ENCODE measurements around the gene MAGEB16.

DNA sequence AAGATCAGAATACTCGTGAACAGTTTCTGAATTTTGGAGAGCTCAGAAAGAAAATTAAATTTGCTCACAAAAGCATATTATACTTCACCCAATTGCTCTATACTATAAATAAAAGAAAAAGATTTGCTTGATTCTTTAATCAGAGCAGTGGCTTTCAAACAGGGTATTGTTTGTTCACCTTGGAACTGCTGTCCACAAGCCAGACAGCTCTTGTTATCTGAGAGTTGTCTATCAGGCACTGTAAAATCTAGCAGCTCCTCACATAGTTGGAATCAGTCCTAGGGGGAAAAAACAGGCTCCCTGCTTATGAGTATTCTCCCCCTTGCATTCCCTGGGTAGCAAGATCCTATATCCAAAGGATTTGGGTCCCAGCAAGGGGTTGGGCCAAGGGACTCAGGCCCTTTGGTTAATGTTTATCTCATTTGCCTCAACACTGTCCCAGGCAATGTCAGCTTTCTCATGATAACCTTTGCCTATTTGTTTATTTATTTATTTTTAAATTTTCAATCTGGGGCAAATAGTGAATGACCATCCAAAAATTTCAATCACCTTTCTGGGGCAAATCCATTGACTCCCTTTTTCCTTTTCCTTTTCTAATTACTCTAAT is 24.1 kb upstream of the MAGEB16 start:
- no peak for TF ChIP-seq POLR2A (IDR thresholded peaks at IDR 0.05; ENCODE audit: borderline replicate concordance, extremely low read depth, insufficient read depth, insufficient read length)
- TF ChIP-seq, protein P1, sequence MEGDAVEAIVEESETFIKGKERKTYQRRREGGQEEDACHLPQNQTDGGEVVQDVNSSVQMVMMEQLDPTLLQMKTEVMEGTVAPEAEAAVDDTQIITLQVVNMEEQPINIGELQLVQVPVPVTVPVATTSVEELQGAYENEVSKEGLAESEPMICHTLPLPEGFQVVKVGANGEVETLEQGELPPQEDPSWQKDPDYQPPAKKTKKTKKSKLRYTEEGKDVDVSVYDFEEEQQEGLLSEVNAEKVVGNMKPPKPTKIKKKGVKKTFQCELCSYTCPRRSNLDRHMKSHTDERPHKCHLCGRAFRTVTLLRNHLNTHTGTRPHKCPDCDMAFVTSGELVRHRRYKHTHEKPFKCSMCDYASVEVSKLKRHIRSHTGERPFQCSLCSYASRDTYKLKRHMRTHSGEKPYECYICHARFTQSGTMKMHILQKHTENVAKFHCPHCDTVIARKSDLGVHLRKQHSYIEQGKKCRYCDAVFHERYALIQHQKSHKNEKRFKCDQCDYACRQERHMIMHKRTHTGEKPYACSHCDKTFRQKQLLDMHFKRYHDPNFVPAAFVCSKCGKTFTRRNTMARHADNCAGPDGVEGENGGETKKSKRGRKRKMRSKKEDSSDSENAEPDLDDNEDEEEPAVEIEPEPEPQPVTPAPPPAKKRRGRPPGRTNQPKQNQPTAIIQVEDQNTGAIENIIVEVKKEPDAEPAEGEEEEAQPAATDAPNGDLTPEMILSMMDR (IDR thresholded peaks at IDR 0.05 in 2 of 3, conservative IDR thresholded peaks at IDR 0.05 in 1 of 3; ENCODE audit: borderline replicate concordance in 1 of 3, insufficient read depth in 1 of 3, low read depth in 2 of 3, low read length in 2 of 3): no peak
- no peak for TF ChIP-seq POLR2AphosphoS5 (IDR thresholded peaks at IDR 0.05; ENCODE audit: low read depth, low read length)
- no peak for TF ChIP-seq EZH2 (IDR thresholded peaks at IDR 0.05)
- TF ChIP-seq TCF7L2 (IDR thresholded peaks at IDR 0.05; ENCODE audit: borderline replicate concordance, extremely low read depth, insufficient read depth, insufficient read length): no peak
- no peak for TF ChIP-seq RAD21 (IDR thresholded peaks at IDR 0.05; ENCODE audit: low read depth)
- no peak for TF ChIP-seq CEBPB (IDR thresholded peaks at IDR 0.05; ENCODE audit: low read depth)
- TF ChIP-seq, protein P2, sequence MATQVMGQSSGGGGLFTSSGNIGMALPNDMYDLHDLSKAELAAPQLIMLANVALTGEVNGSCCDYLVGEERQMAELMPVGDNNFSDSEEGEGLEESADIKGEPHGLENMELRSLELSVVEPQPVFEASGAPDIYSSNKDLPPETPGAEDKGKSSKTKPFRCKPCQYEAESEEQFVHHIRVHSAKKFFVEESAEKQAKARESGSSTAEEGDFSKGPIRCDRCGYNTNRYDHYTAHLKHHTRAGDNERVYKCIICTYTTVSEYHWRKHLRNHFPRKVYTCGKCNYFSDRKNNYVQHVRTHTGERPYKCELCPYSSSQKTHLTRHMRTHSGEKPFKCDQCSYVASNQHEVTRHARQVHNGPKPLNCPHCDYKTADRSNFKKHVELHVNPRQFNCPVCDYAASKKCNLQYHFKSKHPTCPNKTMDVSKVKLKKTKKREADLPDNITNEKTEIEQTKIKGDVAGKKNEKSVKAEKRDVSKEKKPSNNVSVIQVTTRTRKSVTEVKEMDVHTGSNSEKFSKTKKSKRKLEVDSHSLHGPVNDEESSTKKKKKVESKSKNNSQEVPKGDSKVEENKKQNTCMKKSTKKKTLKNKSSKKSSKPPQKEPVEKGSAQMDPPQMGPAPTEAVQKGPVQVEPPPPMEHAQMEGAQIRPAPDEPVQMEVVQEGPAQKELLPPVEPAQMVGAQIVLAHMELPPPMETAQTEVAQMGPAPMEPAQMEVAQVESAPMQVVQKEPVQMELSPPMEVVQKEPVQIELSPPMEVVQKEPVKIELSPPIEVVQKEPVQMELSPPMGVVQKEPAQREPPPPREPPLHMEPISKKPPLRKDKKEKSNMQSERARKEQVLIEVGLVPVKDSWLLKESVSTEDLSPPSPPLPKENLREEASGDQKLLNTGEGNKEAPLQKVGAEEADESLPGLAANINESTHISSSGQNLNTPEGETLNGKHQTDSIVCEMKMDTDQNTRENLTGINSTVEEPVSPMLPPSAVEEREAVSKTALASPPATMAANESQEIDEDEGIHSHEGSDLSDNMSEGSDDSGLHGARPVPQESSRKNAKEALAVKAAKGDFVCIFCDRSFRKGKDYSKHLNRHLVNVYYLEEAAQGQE (IDR thresholded peaks at IDR 0.05; ENCODE audit: low read depth): no peak
- TF ChIP-seq, protein P3, sequence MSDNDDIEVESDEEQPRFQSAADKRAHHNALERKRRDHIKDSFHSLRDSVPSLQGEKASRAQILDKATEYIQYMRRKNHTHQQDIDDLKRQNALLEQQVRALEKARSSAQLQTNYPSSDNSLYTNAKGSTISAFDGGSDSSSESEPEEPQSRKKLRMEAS (IDR thresholded peaks at IDR 0.05): no peak
- TF ChIP-seq FOSL1 (IDR thresholded peaks at IDR 0.05; ENCODE audit: low read depth): no peak
- no peak for TF ChIP-seq YY1 (IDR thresholded peaks at IDR 0.05; ENCODE audit: extremely low read depth, insufficient replicate concordance, low read depth, low read length)
- TF ChIP-seq, protein P4, sequence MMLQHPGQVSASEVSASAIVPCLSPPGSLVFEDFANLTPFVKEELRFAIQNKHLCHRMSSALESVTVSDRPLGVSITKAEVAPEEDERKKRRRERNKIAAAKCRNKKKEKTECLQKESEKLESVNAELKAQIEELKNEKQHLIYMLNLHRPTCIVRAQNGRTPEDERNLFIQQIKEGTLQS (IDR thresholded peaks at IDR 0.05): no peak
- no peak for TF ChIP-seq SP1 (IDR thresholded peaks at IDR 0.05; ENCODE audit: low read depth)

Data from HCT116 (cell line).